ENCODE measurements around the gene ABTB1.
"Not testable (repeated sequence)": the region's sequence is repeated elsewhere in the genome, so short reads cannot be mapped to it uniquely, and the experiment has no call there.

The ABTB1 gene

DNA sequence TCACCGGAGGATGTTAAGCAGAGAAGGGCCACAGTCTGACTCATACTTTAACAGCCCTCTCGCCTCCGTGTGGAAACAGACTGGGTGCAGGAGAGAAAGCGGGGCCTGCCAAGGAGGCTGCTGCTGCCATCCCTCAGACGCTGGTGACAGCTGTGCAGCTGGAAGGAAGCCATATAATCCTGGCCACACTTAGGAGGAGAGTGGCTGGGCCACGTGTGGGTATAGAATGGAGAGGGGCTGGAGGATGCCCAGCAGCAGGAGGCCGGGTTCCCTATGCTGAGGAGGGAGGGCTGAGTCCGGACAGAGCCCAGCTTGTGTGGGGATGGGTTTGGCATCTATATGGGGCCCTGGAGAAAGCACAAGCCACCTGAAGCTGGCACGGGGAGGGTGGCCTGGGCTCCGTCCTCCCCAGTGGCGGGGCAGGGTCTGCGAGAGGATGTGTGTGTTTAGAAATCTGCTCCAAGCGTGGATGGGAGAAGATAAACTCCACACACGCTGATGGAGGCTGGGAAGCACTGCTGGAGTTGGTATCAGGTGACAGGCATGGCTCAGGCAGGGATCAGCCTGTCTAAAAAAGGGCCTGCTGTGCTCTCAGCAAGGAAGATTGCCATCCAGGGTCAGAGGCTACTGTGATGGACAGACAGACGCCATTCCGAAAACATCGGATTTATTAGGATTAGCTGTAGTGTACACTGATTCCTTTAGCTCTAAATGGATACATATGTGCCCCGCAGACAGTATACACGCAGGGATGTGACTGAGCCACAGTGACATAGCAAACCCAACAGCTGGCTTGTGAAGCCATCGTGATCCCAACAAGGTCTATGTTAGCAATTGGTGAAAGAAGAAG lies 15.9 kb downstream of the ABTB1 start:
- peak; percentile 76 for DNase-seq

DNA sequence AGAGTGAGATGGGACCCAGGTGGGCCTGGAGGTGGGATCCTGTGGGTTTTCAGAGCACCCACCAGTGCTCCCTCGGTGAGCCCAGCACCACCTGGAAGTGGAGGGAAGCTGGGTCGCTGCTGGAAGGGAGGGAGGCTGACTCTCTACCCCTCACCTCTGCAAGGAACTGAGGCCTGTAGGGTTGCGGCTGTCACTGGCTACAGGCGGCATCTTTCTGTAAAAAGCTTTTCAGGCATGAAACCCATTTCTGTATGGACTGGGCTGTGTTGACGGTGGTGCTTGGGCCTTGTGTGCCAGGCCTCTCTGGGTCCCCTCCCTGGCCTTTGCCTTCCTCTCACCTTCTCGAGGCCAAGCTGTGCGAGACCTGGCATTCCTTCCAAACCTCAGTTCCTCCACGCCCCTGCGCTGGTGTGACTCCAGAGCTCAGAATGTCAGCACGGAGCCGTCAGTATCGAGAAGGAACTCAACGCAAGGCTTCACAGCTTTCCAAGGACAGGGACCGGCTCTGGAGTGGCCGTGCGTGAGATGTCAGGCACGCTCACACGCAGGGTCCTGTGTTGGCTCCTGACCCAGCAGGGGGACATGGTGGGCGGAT lies 16.6 kb downstream of the ABTB1 start:
- peak; percentile 20 for DNase-seq

DNA sequence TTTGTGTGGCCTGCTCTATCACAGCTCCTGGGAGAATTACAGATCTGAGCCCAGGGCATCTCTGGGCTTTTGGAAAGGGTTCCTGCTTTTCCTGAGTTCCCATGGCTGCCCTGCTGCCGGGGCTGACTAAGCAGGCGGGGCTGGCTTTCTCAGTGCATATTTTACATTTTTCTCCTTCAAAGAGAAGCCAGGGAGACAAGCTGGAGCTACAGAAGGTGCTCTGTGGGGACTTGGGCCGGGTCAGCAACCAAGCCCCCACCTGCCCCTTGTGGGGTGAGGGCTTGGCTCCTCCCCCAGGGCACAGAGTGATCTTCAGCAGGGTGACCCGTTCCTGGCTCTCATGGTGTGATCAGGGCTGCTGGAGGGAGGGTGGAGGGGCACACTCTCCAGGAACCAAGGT lies 17.4 kb downstream of the ABTB1 start:
- peak; percentile 42 for DNase-seq

DNA sequence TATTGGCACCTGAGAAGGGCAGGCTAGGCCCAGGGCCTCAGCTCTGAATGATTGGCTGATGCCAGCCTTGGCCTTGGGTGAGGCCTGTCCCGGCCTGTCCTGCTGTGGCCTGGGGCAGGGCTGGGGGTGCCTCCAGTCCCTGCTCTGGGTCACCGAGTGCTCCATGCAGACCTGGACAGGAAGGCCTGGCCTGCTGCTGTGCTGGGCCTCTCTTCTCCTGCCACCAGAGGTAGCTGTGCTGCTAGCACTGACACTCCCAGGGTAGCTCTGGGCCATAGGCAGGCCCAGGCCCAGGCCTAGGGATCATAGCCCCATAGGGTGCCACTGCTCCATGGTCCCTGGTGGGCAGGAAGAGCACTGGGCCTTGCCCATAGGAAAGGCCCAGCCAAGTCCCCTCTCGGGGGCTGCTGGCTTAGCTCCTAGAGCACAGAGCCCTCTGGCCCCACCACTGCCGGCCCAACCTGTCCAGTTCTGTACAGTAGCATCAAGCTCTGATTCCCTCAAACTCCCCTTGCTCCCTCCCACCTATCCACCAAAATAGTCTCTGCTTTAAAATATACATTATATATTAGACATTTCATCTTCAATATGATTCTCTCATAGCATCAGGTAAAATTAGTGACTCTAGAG lies 18.2 kb downstream of the ABTB1 start:
- peak; percentile 57 for DNase-seq

DNA sequence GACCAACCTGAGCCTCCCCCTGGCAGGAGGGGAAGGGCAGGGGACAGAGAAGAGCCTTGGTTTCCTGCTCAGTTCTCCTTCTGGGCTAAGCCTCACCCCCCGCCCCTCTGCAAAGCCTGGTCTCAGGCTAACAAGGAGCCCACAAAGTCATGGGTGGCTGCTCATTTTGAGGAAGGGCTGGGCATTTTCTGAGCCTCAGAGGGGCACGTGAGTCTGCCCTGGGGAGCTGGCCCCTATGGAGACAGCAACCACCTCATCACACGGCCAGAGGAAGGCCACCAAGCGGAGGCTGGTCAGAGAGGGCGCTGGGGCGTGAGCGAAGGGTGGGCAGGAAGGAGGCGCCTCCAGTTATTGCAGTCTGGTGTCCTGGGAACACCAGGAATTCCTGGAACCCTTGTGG lies 18.7 kb downstream of the ABTB1 start:
- DNase-seq: peak; percentile 21

DNA sequence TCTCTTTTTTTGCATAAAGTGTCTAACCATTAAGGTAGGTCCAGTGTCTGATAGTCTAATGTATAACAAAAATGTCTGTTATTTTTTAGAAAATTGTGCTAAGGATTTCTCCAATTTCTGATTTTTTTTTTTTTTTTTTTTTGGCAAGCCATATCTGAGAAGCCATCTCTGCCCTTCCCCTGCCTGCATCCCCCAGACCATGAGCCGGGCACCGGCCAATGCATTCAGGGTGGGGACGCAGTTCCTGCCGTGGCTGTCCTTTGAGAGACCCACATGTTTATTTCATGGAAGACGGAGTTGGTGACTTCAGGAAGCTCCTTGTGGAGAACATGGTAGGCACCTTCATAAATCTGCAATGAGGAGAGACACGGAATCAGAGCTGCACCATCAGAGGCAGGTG lies 19.2 kb downstream of the ABTB1 start:
- DNase-seq: peak; percentile 3

DNA sequence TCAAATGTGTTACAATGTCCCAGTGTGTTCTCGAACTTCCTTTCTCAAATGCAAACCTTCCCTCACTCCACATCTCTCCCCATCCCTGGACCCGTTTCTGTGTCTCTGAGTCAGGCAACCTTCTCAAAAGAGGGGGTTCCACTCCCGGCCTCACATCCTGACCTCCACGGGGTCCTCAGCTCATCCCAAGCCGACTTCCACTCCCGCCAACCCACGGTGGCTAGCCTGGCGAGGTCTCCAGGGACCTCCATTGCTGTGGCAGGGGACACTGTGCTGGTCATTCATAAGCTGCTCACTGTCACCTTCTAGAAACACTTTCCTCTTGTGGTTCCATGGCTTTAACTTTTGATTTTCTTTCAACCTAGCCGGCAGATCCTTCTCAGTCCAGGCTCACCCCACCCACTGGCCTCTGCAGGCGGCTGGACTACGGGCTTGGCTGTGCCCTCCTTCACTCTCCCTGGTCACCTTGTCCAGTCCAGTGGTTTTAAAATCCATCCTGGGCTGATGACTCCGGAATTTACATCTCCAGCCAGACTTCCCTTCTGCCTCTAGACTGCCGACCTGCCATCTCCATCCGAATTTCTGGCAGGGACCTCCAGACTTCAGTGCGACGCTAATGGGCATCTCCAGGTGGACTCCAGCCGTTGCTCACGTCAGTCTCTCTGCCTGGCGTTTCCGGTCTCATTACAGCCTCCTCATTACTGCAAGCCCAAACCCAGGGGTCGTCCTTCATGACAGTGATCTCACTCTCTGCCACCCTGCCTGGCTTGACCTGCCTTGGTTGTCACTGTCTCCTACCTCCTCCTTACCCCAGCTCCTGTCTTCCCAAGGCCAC lies 20.0 kb downstream of the ABTB1 start:
- peak; percentile 11 for DNase-seq

DNA sequence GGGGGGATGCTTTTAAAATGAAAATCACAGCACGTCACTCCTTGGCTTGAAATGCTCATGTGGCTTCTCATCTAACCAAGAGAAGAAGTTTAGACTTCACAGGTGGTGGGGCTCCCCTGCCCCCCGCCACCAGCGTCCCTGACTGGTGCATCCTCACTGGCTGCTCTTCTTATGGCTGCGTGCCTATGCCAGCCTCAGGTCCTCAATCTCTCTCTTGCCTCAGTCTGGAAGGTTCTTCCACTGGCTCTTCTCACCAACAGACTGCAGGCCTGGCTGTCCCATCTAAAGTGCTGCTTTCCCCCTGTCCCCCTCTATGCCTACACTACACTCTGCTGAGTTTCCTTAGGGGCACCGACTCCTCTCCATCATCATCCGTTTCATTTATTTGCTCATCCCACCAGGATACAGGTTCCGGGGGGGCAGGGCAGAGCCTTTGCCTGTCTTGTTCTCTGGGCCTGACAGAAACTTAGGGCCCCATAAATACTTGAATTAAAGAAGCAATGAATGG lies 20.6 kb downstream of the ABTB1 start:
- peak; percentile 10 for DNase-seq

DNA sequence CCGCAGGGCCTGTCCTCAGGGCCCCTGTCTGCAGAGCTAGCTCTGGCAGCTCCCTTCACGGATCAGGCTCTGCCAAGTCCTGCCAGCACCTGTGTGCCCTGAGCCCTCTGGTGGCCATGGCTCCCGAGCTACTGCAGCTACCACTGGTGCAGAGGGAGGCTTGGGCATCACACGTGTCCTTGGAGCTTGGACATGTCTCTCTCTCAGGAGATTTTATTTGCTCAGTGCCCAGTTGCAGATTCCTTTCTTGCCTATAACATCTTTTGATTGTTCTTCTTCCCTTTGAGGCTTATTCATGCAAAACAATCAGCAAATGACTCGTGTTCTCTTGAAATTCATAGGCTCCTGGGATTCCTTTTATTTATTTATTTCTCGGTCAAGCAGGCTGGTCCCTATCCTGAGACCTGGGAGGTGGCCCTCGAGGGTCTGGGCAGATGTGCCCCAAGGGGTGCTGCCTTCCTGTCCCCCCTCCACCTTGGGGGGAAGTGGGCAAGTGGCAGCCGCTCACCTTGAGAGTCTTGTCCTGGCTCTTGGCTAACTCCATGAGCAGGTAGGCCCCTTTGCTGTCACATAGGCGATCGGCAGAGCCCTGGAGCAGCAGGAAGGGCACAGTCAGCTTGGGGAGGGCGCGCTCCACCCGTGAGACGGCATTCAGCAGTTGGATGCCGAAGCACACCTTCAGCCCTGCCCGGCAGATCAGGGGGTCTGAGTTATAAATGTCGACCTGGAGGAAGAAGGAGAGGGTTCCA lies 21.9 kb downstream of the ABTB1 start:
- DNase-seq: peak; percentile 50

DNA sequence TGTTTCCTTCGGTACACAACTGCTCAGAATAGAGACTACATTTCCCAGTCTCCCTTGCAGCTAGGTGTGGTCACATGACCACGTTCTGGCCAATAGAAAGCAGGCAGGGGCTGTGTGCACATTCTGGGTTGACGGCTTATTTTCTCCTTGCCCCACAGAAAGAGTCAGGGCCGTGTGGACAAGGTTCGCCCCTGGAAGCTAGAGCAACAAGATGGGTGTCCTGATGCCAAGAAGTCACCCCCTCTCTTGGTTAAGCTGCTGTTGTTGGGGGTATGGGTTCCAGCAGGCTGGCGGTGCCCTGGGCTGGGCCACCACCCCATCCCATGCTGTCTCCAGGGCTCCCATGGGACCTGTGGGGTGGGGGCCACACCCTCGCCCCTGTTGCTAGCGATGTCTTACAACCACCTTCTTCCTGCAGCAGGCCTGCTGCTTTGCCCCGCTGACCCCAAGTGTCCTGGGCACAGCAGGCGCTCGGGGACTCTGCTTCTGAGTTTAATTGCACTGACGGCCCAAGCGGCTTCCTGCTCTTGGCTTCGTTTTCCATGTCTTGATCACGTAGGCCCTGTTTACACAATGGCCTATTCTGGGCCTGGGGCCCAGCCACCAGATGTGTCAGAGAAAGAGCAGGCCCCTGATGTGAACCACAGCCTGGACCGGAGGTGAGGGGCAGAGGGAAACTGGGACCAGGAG lies 24.9 kb downstream of the ABTB1 start:
- peak; percentile 90 for DNase-seq

DNA sequence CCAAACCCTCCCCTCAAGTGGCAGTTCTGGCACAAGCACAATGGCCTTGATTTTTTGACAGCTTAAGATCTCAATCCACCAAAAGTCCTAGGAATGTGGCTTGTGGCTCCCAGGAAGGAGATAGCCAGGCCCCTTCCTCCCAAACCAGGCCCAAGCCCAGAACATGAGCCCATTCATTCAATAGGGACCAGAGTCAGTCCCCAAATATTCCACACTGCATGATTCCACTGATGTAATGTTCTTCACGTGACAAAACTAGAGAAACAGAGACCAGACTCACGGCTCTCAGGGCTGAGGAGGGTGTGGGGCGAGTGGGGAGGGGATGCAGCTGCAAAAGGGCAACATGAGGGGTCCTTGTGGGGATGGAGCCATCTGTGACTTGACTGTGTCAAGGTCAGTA lies 25.5 kb downstream of the ABTB1 start:
- DNase-seq: no peak

DNA sequence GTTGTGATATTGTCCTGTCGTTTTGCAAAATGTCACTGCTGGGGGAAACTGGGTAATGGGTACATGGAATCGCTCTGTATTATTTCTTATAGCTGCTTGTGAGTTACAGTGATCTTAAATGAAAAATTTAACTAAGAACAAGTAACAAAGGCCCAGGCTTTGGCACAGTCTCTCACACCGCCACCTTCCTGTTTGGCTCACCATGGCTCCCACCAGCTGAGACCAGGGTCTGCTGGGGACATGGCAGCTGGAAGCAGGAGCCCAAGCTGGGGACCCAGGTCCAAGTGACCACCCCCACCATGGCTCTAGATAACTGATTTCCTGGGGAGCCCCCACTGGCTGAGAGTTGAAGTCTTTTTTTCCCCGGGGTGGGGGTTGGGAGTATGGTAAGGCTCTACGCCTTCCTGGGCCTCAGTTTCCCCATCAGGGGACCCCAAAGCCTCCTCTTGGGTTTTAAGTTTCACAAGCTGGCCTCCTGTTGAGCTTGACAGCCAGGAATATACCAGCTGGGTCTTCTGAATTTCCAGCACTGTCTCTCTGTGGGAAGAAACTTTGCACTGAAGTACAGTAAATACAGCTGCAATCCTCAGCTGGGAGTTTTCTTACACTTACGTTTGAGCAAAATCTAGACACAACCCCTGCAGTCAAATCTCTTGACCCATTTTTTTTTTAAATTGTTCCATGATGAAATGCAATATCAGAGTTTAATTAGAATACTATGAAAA lies 26.1 kb downstream of the ABTB1 start:
- peak; percentile 36 for DNase-seq

DNA sequence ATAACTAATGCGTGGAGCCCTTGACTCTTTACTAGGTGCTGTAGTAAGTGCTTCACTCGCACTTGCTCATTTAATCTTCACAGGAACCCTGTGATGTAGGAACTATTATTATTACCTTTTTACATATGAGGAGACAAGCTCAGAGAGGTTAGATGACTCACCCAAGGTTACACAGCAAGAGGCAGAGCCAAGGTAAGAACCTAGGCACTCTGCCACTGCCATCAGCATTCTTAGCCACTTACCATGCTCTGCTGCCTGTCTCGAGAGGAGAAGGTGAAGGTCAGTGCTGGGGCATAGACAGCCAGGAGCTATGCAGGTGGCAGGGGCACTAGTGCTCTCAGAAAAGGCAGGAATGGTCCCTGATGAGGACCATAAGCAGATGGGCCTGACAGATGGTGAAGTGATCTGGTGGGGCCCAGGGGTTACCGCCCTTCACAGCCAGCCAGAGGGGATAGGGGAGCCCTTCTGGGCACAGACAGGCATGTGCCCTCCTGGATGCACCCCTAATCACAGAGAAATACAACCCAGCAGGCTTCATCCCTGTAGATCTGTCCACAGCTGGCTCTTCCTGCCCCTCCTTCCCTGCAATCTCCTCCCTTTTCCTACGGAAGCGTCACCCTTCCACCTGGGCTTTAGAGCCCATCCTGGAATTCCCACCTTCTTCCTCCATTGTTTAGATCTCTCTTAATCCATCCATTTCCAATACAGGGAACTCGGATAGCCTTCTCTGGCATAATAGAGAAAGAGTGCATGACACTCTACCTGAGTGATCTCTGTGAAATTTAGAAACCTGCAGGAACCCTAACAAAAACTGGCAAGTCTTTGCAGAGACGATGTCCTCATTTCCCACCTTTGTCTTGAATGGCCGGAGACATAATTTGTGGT lies 26.9 kb downstream of the ABTB1 start:
- DNase-seq: peak; percentile 14

DNA sequence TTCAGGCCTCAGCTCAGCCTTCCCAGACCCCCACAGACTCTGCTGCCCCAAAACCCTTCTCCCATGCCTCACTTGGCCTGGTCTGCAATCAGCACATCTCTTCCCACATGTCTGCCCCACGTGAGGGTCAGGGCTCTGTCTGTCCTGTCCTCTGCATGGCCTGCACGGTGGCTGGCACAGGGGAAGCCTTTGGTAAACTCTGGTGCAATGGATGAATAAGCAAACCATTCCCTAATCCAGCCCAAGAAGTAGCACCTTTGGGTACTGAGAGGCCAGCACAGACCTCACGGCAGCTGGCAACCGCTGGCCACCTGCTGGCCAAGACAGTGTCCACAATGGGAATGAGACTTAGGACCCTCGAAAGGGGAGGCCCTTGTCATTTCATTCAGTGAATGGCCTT lies 27.7 kb downstream of the ABTB1 start:
- peak; percentile 11 for DNase-seq

DNA sequence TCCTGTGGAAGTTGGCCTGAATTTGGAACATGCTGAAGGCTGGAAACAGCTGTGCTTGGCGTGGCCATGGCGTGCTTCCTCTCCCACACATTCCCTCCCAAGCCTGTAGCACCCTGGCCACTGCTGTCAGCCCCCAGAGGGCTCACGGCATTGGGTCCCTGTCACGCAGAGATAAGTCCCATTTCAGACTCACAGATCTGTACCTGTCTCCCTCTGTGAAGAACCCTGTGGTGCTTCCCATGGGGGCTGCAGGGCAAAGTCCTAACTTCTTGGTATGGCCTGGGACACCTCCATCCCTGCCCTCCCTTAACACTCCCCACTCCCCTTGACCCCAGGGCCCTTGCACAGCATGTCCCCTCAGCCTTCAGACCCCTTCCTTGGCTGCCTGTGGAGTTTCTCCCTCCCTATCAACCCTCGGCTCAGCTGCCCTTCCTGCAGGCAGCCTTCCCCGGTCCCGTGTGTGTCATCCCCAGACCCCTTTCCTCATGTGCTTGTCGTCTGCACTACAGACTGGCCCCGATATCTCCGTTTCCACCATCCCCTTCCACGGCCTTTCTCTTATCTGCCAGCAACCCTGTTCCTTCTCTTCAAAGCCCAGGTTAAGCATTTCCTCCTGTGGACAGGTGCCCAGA lies 28.6 kb downstream of the ABTB1 start:
- peak; percentile 34 for DNase-seq

DNA sequence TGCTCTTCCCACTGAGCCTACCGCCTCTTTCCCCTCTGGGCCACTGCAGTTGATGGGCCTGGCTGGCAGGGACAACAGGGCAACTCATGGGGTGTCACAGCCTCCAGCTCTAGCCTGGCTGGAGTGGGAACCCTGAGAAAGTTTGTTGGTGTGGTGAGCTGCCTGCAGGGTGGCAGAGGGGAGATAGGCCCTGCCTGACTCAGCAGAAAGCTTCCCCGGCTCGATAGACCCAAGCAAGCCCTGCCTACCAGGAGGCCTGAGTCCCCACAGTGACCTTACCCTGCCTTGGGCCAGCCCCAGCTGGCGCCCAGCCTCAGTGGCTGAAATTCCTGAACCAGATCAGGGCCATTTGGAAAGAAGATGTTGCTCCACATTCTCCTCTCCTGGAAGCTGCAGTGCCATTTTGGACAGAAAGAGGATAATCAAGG lies 29.4 kb downstream of the ABTB1 start:
- DNase-seq: peak; percentile 50

DNA sequence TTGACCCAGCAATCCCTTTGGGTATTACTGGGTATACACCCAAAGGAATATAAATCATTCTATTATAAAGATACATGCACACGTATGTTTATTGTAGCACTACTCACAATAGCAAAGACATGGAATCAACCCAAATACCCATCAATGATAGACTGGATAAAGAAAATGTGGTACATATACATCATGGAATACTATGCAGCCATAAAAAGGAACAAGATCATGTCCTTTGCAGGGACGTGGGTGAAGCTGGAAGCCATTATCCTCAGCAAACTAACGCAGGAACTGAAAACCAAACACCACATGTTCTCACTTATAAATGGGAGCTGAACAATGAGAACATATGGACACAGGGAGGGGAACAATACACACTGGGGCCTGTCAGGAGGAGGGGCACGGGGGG lies 32.1 kb downstream of the ABTB1 start:
- not testable (repeated sequence) for DNase-seq

DNA sequence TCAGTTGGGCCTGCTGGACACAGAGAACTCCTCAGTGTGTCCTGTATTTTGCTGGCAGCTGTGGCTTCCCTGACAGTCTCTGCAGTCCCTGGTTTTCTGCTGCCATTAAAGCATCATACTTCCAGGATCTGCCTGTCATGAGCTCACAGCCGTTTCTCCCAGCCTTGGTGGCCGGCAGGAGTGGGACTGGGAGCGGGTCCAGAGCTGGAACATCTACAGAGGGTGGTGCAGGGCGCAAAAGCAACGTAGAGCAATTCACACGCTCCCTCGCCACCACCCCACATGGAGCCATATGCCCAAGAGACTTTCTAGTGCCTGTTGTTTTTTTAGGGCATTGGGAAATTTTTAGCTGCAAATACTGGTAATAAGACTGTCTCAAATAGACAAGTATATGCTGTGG lies 33.6 kb downstream of the ABTB1 start:
- peak; percentile 31 for DNase-seq

DNA sequence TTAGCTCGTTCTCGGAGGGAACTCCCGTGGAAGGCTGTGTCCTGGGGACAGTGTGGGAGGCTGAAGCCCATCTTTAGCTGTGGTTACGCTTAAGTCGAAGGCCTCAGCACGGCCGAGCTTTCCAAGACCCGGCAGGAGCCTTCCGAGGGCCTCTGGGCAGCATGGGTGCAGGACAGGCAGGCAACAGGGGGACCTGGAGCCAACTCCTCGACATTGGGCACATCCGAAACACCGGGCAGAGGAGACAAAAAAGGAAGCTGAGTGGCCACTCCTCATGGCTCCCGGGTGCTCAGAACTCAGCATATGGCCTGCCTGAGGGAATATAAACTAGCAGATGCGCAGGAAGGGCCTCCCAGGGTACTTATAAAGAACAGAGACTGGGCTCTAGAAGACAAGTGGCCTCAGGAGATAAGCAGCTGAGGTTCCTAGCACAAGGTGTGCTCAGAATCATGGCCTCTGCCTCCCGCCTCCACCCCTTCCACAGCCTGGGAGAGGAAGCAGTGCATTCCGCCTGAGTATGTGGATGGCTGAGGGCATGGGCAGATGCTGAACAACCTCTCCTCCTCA lies 34.1 kb downstream of the ABTB1 start:
- DNase-seq: peak; percentile 14

All from femur (tissue), 1 donor.